IMR-90 (cell line): Measurements from ENCODE around the gene ASTN2. TPM values are rescaled to one million over a fixed set of nuclear protein-coding genes. Genes with fewer than 3 reads are reported as not detected.

Source experiments
- ATAC-seq: fragments of 200-7000 bp; cut with Tn5 transposase; 2 replicates; pipeline ENCODE4 v1.9.1; 2020; ENCODE audit warnings: low read depth, mild to moderate bottlenecking, moderate library complexity
- BruUV-seq: library from RNA; stranded (reverse); fragments of 400-500 nt; replicated peaks from 2 replicates; lab custom pipeline; 2021; lab: Mats Ljungman, UMichigan
- CTCF ChIA-PET: fragments of 300-600 bp; formaldehyde crosslinking; extraction: SDS; loops from one replicate; lab custom pipeline; 2021; ENCODE audit warnings: antibody characterized with exemption; lab: Yijun Ruan, JAX
- POLR2A ChIA-PET: fragments of 300-600 bp; sonication (Branson Sonifier 250); formaldehyde crosslinking; loops from one replicate; lab custom pipeline; 2022; ENCODE audit warnings: antibody characterized with exemption; ENCODE audit not compliant: unreplicated experiment; lab: Charles Lee
- DNase-seq: peaks from one replicate; pipeline ENCODE4 v3.0.0; 2013
- H2AFZ ChIP-seq: replicated peaks from 2 replicates; pipeline ENCODE3; 2013; ENCODE audit warnings: low read length, mild to moderate bottlenecking; ENCODE audit not compliant: poor library complexity
- H2AK5ac ChIP-seq: 2 replicates; pipeline ENCODE4 v1.6.1; 2013; ENCODE audit warnings: low read depth, low read length, inconsistent platforms
- H2AK9ac ChIP-seq: replicated peaks from 2 replicates; pipeline ENCODE3; 2013; ENCODE audit warnings: mild to moderate bottlenecking, low read depth, low read length, moderate library complexity; ENCODE audit not compliant: poor library complexity
- H2BK120ac ChIP-seq: 2 replicates; pipeline ENCODE4 v1.6.1; 2013; ENCODE audit warnings: low read depth, low read length, inconsistent platforms
- H2BK15ac ChIP-seq: 3 replicates; pipeline ENCODE4 v1.6.1; 2013; ENCODE audit warnings: low read depth, low read length, inconsistent platforms
- H2BK20ac ChIP-seq: 2 replicates; pipeline ENCODE4 v1.6.1; 2013; ENCODE audit warnings: low read depth, mild to moderate bottlenecking, inconsistent platforms, low read length, moderate library complexity
- H2BK5ac ChIP-seq: 2 replicates; pipeline ENCODE4 v1.6.1; 2013; ENCODE audit warnings: mild to moderate bottlenecking, low read depth, low read length, inconsistent platforms; ENCODE audit not compliant: poor library complexity, severe bottlenecking
- H3K14ac ChIP-seq: replicated peaks from 2 replicates; pipeline ENCODE4 v1.6.1; 2013; ENCODE audit warnings: low read depth, low read length, inconsistent platforms
- H3K18ac ChIP-seq: 2 replicates; pipeline ENCODE4 v1.6.1; 2013; ENCODE audit warnings: low read depth, low read length, control low read depth
- H3K23ac ChIP-seq: 2 replicates; pipeline ENCODE4 v1.6.1; 2013; ENCODE audit warnings: low read depth, low read length, inconsistent platforms
- H3K27ac ChIP-seq: 2 replicates; pipeline ENCODE4 v1.5.1; 2013; ENCODE audit warnings: mild to moderate bottlenecking, control low read depth, low read length; ENCODE audit not compliant: insufficient read depth
- H3K27me3 ChIP-seq: 2 replicates; pipeline ENCODE4 v1.6.1; 2013; ENCODE audit warnings: low read length; ENCODE audit not compliant: control insufficient read depth, insufficient read depth
- H3K36me3 ChIP-seq: 2 replicates; pipeline ENCODE4 v1.6.1; 2013; ENCODE audit warnings: low read length, mixed read lengths; ENCODE audit not compliant: control insufficient read depth, insufficient read depth
- H3K4ac ChIP-seq: 2 replicates; pipeline ENCODE4 v1.6.1; 2013; ENCODE audit warnings: low read depth, low read length, inconsistent platforms
- H3K4me1 ChIP-seq: 2 replicates; pipeline ENCODE4 v1.6.1; 2013; ENCODE audit warnings: low read length, mixed read lengths; ENCODE audit not compliant: control insufficient read depth, insufficient read depth
- H3K4me2 ChIP-seq: 2 replicates; pipeline ENCODE4 v1.6.1; 2013; ENCODE audit warnings: low read depth, mild to moderate bottlenecking, control low read depth, low read length, moderate library complexity
- H3K4me3 ChIP-seq: 2 replicates; pipeline ENCODE4 v1.5.1; 2013; ENCODE audit warnings: low read depth, mild to moderate bottlenecking, control low read depth, low read length, moderate library complexity; ENCODE audit not compliant: insufficient read depth
- H3K56ac ChIP-seq: 2 replicates; pipeline ENCODE4 v1.6.1; 2013; ENCODE audit warnings: low read length, inconsistent platforms; ENCODE audit not compliant: insufficient read depth; ENCODE audit errors: extremely low read depth
- H3K79me1 ChIP-seq, 2 experiments: 2 replicates each; pipeline ENCODE4 v1.6.1; 2013; ENCODE audit warnings: low read length in 2 of 2, inconsistent platforms in 1 of 2, low read depth in 1 of 2
- H3K9ac ChIP-seq: 2 replicates; pipeline ENCODE4 v1.6.1; 2013; ENCODE audit warnings: low read depth, low read length, control low read depth
- H3K9me1 ChIP-seq: 2 replicates; pipeline ENCODE4 v1.6.1; 2013; ENCODE audit warnings: low read length, inconsistent platforms; ENCODE audit not compliant: insufficient read depth
- H3K9me3 ChIP-seq: 2 replicates; pipeline ENCODE4 v1.6.1; 2013; ENCODE audit warnings: low read length; ENCODE audit not compliant: control insufficient read depth, insufficient read depth
- H4K20me1 ChIP-seq: 2 replicates; pipeline ENCODE4 v1.6.1; 2013; ENCODE audit warnings: low read length, inconsistent platforms; ENCODE audit not compliant: insufficient read depth
- H4K5ac ChIP-seq: 2 replicates; pipeline ENCODE4 v1.6.1; 2013; ENCODE audit warnings: mild to moderate bottlenecking, low read depth, low read length, control low read depth
- H4K8ac ChIP-seq, 2 experiments: 2 replicates each; pipeline ENCODE4 v1.6.1; 2013; ENCODE audit warnings: low read depth in 2 of 2, low read length in 2 of 2, control low read depth in 1 of 2, inconsistent platforms in 1 of 2
- H4K91ac ChIP-seq: 2 replicates; pipeline ENCODE4 v1.6.1; 2013; ENCODE audit warnings: low read depth, low read length, inconsistent platforms; ENCODE audit not compliant: insufficient read depth
- CEBPB ChIP-seq: IDR thresholded peaks from 2 replicates; pipeline ENCODE4 v1.6.1; 2012; ENCODE audit warnings: low read depth, low read length, improper control_type of control experiment
- CHD1 ChIP-seq: IDR thresholded peaks from 2 replicates; pipeline ENCODE4 v1.6.1; 2012; ENCODE audit warnings: low read depth, low read length, improper control_type of control experiment
- CTCF ChIP-seq: conservative IDR thresholded peaks from 2 replicates; pipeline ENCODE4 v1.5.1; 2012; ENCODE audit warnings: mild to moderate bottlenecking, low read depth, low read length, improper control_type of control experiment
- ELK1 ChIP-seq: fragments of 150-350 bp; IDR thresholded peaks from 2 replicates; pipeline ENCODE4 v1.6.1; 2016; ENCODE audit warnings: low read depth, mild to moderate bottlenecking, low read length, moderate library complexity, borderline replicate concordance
- MAZ ChIP-seq: IDR thresholded peaks from 2 replicates; pipeline ENCODE4 v1.6.1; 2012; ENCODE audit warnings: low read depth, mild to moderate bottlenecking, low read length, improper control_type of control experiment, moderate library complexity, borderline replicate concordance
- MXI1 ChIP-seq: IDR thresholded peaks from 2 replicates; pipeline ENCODE4 v1.6.1; 2012; ENCODE audit warnings: low read depth, mild to moderate bottlenecking, low read length, moderate library complexity, borderline replicate concordance
- NFE2L2 ChIP-seq: fragments of 150-350 bp; IDR thresholded peaks from 2 replicates; pipeline ENCODE4 v1.6.1; 2016; ENCODE audit warnings: low read depth, mild to moderate bottlenecking, low read length
- RFX5 ChIP-seq: IDR thresholded peaks from 2 replicates; pipeline ENCODE4 v1.8.0; 2012; ENCODE audit warnings: low read depth, mild to moderate bottlenecking, low read length, moderate library complexity
- SMC3 ChIP-seq: fragments of 150-350 bp; IDR thresholded peaks from 2 replicates; pipeline ENCODE4 v1.6.1; 2016; ENCODE audit warnings: low read depth, mild to moderate bottlenecking, antibody characterized with exemption, low read length, moderate library complexity
- WGBS, 2 experiments: methylation state at CpG; one replicate each; pipeline versions ENCODE4 v1.1.5 to v1.1.7; 2013; ENCODE audit warnings: missing lambda C conversion rate in 2 of 2; ENCODE audit not compliant: insufficient read length in 1 of 2; ENCODE audit errors: extremely low coverage in 2 of 2; 5-methylcytosine and 5-hydroxymethylcytosine counted together
- dilution Hi-C: fragments of 300-500 bp; cut with HindIII; formaldehyde crosslinking; loops from one replicate; pipeline ENCODE4 v1.14.3; 2018; ENCODE audit warnings: low sequenced_read_pairs; ENCODE audit not compliant: unreplicated experiment
- in situ Hi-C: fragments of 300-500 bp; cut with MboI; formaldehyde crosslinking; loops from 3 replicates; pipeline ENCODE4 v1.14.3; 2019; ENCODE audit warnings: low sequenced_read_pairs, inconsistent platforms, mixed read lengths
- intact Hi-C: fragments of 100-400 bp; cut with micrococcal nuclease; formaldehyde crosslinking; loops from 2 replicates; pipeline ENCODE4 v1.10.0; 2022
- polyA plus RNA-seq, 3 experiments: library from polyadenylated mRNA; depleted of rRNA; stranded (reverse); fragments of >200 nt; gene quantifications; 2 replicates each; pipeline ENCODE4 v1.2.3, GENCODE V29; 2012; ENCODE audit warnings: low replicate concordance in 1 of 3
- total RNA-seq: library from RNA; depleted of rRNA; stranded (reverse); fragments of >200 nt; gene quantifications from 2 replicates; pipeline ENCODE4 v1.2.3, GENCODE V29; 2012

Gene ASTN2
- total and polyA plus RNA-seq, 2 of the 4 experiments (the other 2 are of a cell fraction), result 3.8 to 6.8 TPM

GRCh38 chr9:116837018-116837989 is 577.6 kb downstream of the ASTN2 start:
- Histone ChIP-seq H4K8ac (no peak overlapping the region), H3K27ac (no peak overlapping the region), H3K14ac (no peak overlapping the region), H3K56ac (no peak overlapping the region), H3K27me3 (no peaks in the 10 kb centered on the region; the same call in 1 of the 2 replicates), H2AK5ac (no peak overlapping the region), H3K9me3 (no peaks in the 10 kb centered on the region), H2AK9ac (no peak overlapping the region), H3K4ac (no peak overlapping the region), H3K79me1 (no peaks in the 10 kb centered on the region), H3K9ac (no peak overlapping the region), H4K91ac (no peak overlapping the region), H4K20me1 (no peaks in the 10 kb centered on the region), H2AFZ (no peak overlapping the region), H3K4me1 (no peaks in the 10 kb centered on the region), H3K23ac (no peak overlapping the region), H3K36me3 (no peaks in the 10 kb centered on the region), H2BK5ac (no peak overlapping the region), H4K5ac (no peak overlapping the region), H2BK120ac (no peak overlapping the region), H3K18ac (no peak overlapping the region), H3K9me1 (no peaks in the 10 kb centered on the region), H3K4me2 (no peak overlapping the region), H3K4me3 (no peak overlapping the region), H2BK15ac (no peak overlapping the region), H2BK20ac (no peak overlapping the region)
- TF ChIP-seq ELK1 (no peak), CTCF (no peak), MXI1 (no peak), RFX5 (no peak), CEBPB (no peak), MAZ (no peak), NFE2L2 (no peak), CHD1 (no peak), SMC3 (no peak)
- CTCF ChIA-PET, result no interaction called here
- dilution Hi-C loops, result no loop called here
- intact Hi-C loops, result no loop called here
- DNase-seq (no peak), ATAC-seq (no peak)
- WGBS, 2 experiments, result no CpG with 5 or more reads among the region's 5 CpGs
- in situ Hi-C loops, result no loop called here
- BruUV-seq, result no TSS peak
- POLR2A ChIA-PET, result no interaction called here
